Liver (tissue), 9 donors: Measurements from ENCODE around the gene MAP2K7. TPM values are rescaled to one million over a fixed set of nuclear protein-coding genes. Genes with fewer than 3 reads are reported as not detected.

Experiments
- DNase-seq: peaks from one replicate; pipeline ENCODE4 v3.0.0-alpha.2; 2017; ENCODE audit warnings: low spot score
- H3K27ac ChIP-seq, 2 donors: one replicate each; pipeline ENCODE4 v1.7.0; 2013; ENCODE audit warnings: inconsistent platforms in 2 of 2, low read length in 2 of 2, control low read depth in 1 of 2, low read depth in 1 of 2, mild to moderate bottlenecking in 1 of 2
- H3K27me3 ChIP-seq, 4 donors: one replicate each; pipeline versions ENCODE4 v1.6.1 to v1.7.0; 2013; ENCODE audit warnings: low read length in 3 of 4, inconsistent platforms in 1 of 4, mild to moderate bottlenecking in 1 of 4, moderate library complexity in 1 of 4; ENCODE audit not compliant: control insufficient read depth in 4 of 4, insufficient read depth in 4 of 4
- H3K36me3 ChIP-seq, 4 donors: one replicate each; pipeline versions ENCODE4 v1.6.1 to v1.7.0; 2013; ENCODE audit warnings: low read length in 3 of 4, mild to moderate bottlenecking in 3 of 4, low read depth in 1 of 4, moderate library complexity in 1 of 4; ENCODE audit not compliant: control insufficient read depth in 4 of 4, insufficient read depth in 3 of 4
- H3K4me1 ChIP-seq, 4 donors: one replicate each; pipeline versions ENCODE4 v1.6.1 to v1.7.0; 2013; ENCODE audit warnings: low read length in 3 of 4, mild to moderate bottlenecking in 3 of 4, moderate library complexity in 1 of 4; ENCODE audit not compliant: control insufficient read depth in 4 of 4, insufficient read depth in 4 of 4
- H3K4me3 ChIP-seq, 3 donors: one replicate each; pipeline versions ENCODE4 v1.6.1 to v1.7.0; 2013; ENCODE audit warnings: low read length in 3 of 3, control low read depth in 1 of 3, low read depth in 1 of 3, mild to moderate bottlenecking in 1 of 3
- H3K9ac ChIP-seq, 2 donors: one replicate each; pipeline ENCODE4 v1.7.0; 2013; ENCODE audit warnings: low read length in 2 of 2, mild to moderate bottlenecking in 2 of 2, moderate library complexity in 2 of 2, control low read depth in 1 of 2, low read depth in 1 of 2
- H3K9me3 ChIP-seq, 4 donors: one replicate each; pipeline versions ENCODE4 v1.6.1 to v1.7.0; 2013; ENCODE audit warnings: low read length in 3 of 4; ENCODE audit not compliant: control insufficient read depth in 4 of 4
- CTCF ChIP-seq: fragments of 150-350 bp; IDR thresholded peaks from 2 replicates; pipeline ENCODE4 v1.5.1; 2017; ENCODE audit warnings: improper control_type of control experiment, low read depth, low read length; ENCODE audit not compliant: missing input control
- GABPA ChIP-seq, 2 donors: IDR thresholded peaks in 1 of 2; conservative IDR thresholded peaks in 1 of 2; 2 replicates each; pipeline ENCODE4 v1.6.1; 2016; ENCODE audit warnings: antibody characterized with exemption in 2 of 2, mild to moderate bottlenecking in 1 of 2, moderate library complexity in 1 of 2
- HNF4A ChIP-seq, 2 donors: conservative IDR thresholded peaks; 2 replicates each; pipeline ENCODE4 v1.6.1; 2016; ENCODE audit warnings: antibody characterized with exemption in 2 of 2, mild to moderate bottlenecking in 2 of 2
- HNF4G ChIP-seq: IDR thresholded peaks from 2 replicates; pipeline ENCODE4 v1.6.1; 2016; ENCODE audit warnings: antibody characterized with exemption
- JUND ChIP-seq, 2 donors: IDR thresholded peaks; 2 replicates each; pipeline ENCODE4 v1.6.1; 2016; ENCODE audit warnings: antibody characterized with exemption in 2 of 2
- MAX ChIP-seq: IDR thresholded peaks from 2 replicates; pipeline ENCODE4 v1.6.1; 2016; ENCODE audit warnings: antibody characterized with exemption
- RAD21 ChIP-seq, 2 donors: IDR thresholded peaks; 2 replicates each; pipeline ENCODE4 v1.6.1; 2016; ENCODE audit warnings: antibody characterized with exemption in 2 of 2, mild to moderate bottlenecking in 2 of 2
- REST ChIP-seq: IDR thresholded peaks from 2 replicates; pipeline ENCODE4 v1.6.1; 2016; ENCODE audit warnings: antibody characterized with exemption, mild to moderate bottlenecking
- RXRA ChIP-seq, 2 donors: IDR thresholded peaks; 2 replicates each; pipeline ENCODE4 v1.6.1; 2017 to 2018; ENCODE audit warnings: antibody characterized with exemption in 2 of 2, mild to moderate bottlenecking in 1 of 2
- SP1 ChIP-seq: IDR thresholded peaks from 2 replicates; pipeline ENCODE4 v1.6.1; 2018; ENCODE audit warnings: antibody characterized with exemption, mild to moderate bottlenecking
- TAF1 ChIP-seq: conservative IDR thresholded peaks from 2 replicates; pipeline ENCODE4 v1.6.1; 2016; ENCODE audit warnings: antibody characterized with exemption, mild to moderate bottlenecking
- YY1 ChIP-seq: IDR thresholded peaks from 2 replicates; pipeline ENCODE4 v1.6.1; 2016; ENCODE audit warnings: antibody characterized with exemption, mild to moderate bottlenecking
- ZBTB33 ChIP-seq: IDR thresholded peaks from 2 replicates; pipeline ENCODE4 v1.6.1; 2016; ENCODE audit warnings: antibody characterized with exemption
- WGBS: extraction: QIAGEN DNeasy Blood & Tissue Kit; methylation state at CpG from one replicate; pipeline ENCODE4 v1.1.7; 2013; 5-methylcytosine and 5-hydroxymethylcytosine counted together
- polyA plus RNA-seq, 2 donors: library from polyadenylated mRNA; stranded (reverse) in 1 of 2; unstranded in 1 of 2; fragments of 200-250 nt in 1 of 2; fragments of >200 nt in 1 of 2; fragmentation: Nextera tagmentation in 1 of 2; extraction: Ambion mirVana in 1 of 2; gene quantifications; one replicate each; pipeline versions ENCODE4 v1.2.1 to v1.2.3, GENCODE V29; 2013 to 2015
- total RNA-seq, 2 donors: library from RNA; depleted of rRNA; stranded (reverse); fragments of >200 nt; gene quantifications; one replicate each; pipeline ENCODE4 v1.2.3, GENCODE V29; 2014
- donor health status: healthy.
- donor health status: healthy.
- donor health status: healthy.
- donor health status: healthy.
- donor health status: healthy.

MAP2K7 gene
- total and polyA plus RNA-seq, 4 donors: 3.0 to 11.7 (median 9.5) TPM

- WGBS: 92% methylated on average over 54 of the region's 54 CpGs
- H3K9ac ChIP-seq: no peak overlapping the region
- no peaks in the 10 kb centered on the region for H3K9me3 ChIP-seq
- H3K36me3 ChIP-seq: peaks cover 0 to 27% (median 12%) of the 10 kb centered on the region in 4 donors
- H3K4me3 ChIP-seq: no peak overlapping the region
- no peak for DNase-seq
- H3K4me1 ChIP-seq: peaks cover 0 to 19% (median 5%) of the 10 kb centered on the region in 4 donors
- no peaks in the 10 kb centered on the region for H3K27me3 ChIP-seq
- H3K27ac ChIP-seq: no peak overlapping the region
- TF ChIP-seq GABPA (IDR thresholded peaks at IDR 0.05 in 1 of 2, conservative IDR thresholded peaks at IDR 0.05 in 1 of 2): no peak
- no peak for TF ChIP-seq TAF1
- TF ChIP-seq RXRA (IDR thresholded peaks at IDR 0.05): no peak
- TF ChIP-seq ZBTB33: no peak
- TF ChIP-seq CTCF: no peak
- TF ChIP-seq SP1: no peak
- no peak for TF ChIP-seq HNF4G
- no peak for TF ChIP-seq HNF4A (conservative IDR thresholded peaks at IDR 0.05)
- TF ChIP-seq JUND (IDR thresholded peaks at IDR 0.05): no peak
Measured at GRCh38 chr19:7910321-7911161, 6.9 kb downstream of the MAP2K7 start.

GRCh38 chr19:7911508-7912143, 7.9 kb downstream of the MAP2K7 start:
- Histone ChIP-seq H3K36me3 (peaks cover 0 to 27% (median 12%) of the 10 kb centered on the region in 4 donors), H3K4me3 (no peak overlapping the region), H3K27me3 (no peaks in the 10 kb centered on the region), H3K27ac (no peak overlapping the region), H3K9ac (no peak overlapping the region), H3K9me3 (no peaks in the 10 kb centered on the region), H3K4me1 (peaks cover 3 to 21% (median 10%) of the 10 kb centered on the region in 4 donors)
- DNase-seq: no peak
- WGBS: 94% methylated on average over 18 of the region's 18 CpGs
- TF ChIP-seq CTCF: no peak
- no peak for TF ChIP-seq RAD21 (IDR thresholded peaks at IDR 0.05)
- no peak for TF ChIP-seq REST
- TF ChIP-seq MAX: no peak
- TF ChIP-seq YY1: no peak
